Neural cell (in vitro differentiated cells): ENCODE measurements around the gene GATC. TPM values are rescaled to one million over a fixed set of nuclear protein-coding genes. Genes with fewer than 3 reads are reported as not detected.

ENCODE experiments used
- H2AFZ ChIP-seq: fragments of 200-600, 300-800 bp; sonication (generic), shearing (Covaris generic); 2 replicates; pipeline ENCODE4 v1.6.0; 2014; ENCODE audit warnings: low read depth, mild to moderate bottlenecking, antibody characterized with exemption, low read length, moderate library complexity
- H3F3A ChIP-seq: fragments of 200-600 bp; shearing (Covaris generic); 2 replicates; pipeline ENCODE4 v1.6.1; 2016; ENCODE audit warnings: mild to moderate bottlenecking, moderate library complexity, mixed read lengths, antibody characterized with exemption, low read length; ENCODE audit not compliant: insufficient read depth, poor library complexity, severe bottlenecking
- H3K27ac ChIP-seq: fragments of 200-600, 300-800 bp; sonication (generic), shearing (Covaris generic); 2 replicates; pipeline ENCODE4 v1.5.1; 2014; ENCODE audit warnings: mild to moderate bottlenecking, low read length, moderate library complexity
- H3K27me3 ChIP-seq: fragments of 300-800, 200-600 bp; sonication (generic), shearing (Covaris generic); 2 replicates; pipeline ENCODE4 v1.6.0; 2014; ENCODE audit warnings: mild to moderate bottlenecking, low read depth, low read length, moderate library complexity; ENCODE audit not compliant: insufficient read depth
- H3K36me3 ChIP-seq: fragments of 300-800, 200-600 bp; sonication (generic), shearing (Covaris generic); 2 replicates; pipeline ENCODE4 v1.5.1; 2014; ENCODE audit warnings: mild to moderate bottlenecking, antibody characterized with exemption, low read length, moderate library complexity; ENCODE audit not compliant: insufficient read depth
- H3K4me2 ChIP-seq: fragments of 300-800, 200-600 bp; sonication (generic), shearing (Covaris generic); 2 replicates; pipeline ENCODE4 v1.6.0; 2014; ENCODE audit warnings: mild to moderate bottlenecking, low read length
- H3K4me3 ChIP-seq: fragments of 300-800, 200-600 bp; sonication (generic), shearing (Covaris generic); 2 replicates; pipeline ENCODE4 v1.5.1; 2014; ENCODE audit warnings: mild to moderate bottlenecking, low read length, moderate library complexity
- H3K79me2 ChIP-seq: fragments of 200-600 bp; shearing (Covaris generic); replicated peaks from 2 replicates; pipeline ENCODE4 v1.6.0; 2014; ENCODE audit warnings: mild to moderate bottlenecking, low read length, moderate library complexity; ENCODE audit not compliant: insufficient read depth
- H3K9ac ChIP-seq: fragments of 300-800, 200-600 bp; sonication (generic), shearing (Covaris generic); 2 replicates; pipeline ENCODE4 v1.6.1; 2016; ENCODE audit warnings: mild to moderate bottlenecking, low read length, mixed read lengths
- H3K9me2 ChIP-seq: fragments of 200-600 bp; shearing (Covaris generic); 2 replicates; pipeline ENCODE4 v1.6.1; 2016; ENCODE audit warnings: mild to moderate bottlenecking, low read length, mixed read lengths; ENCODE audit not compliant: insufficient read depth
- H3K9me3 ChIP-seq: fragments of 200-600, 300-800 bp; sonication (generic), shearing (Covaris generic); 2 replicates; pipeline ENCODE4 v1.6.1; 2016; ENCODE audit warnings: mild to moderate bottlenecking, mixed run types, low read length, moderate library complexity, mixed read lengths
- H4K20me1 ChIP-seq: fragments of 200-600 bp; shearing (Covaris generic); 2 replicates; pipeline ENCODE4 v1.6.1; 2016; ENCODE audit warnings: mild to moderate bottlenecking, mixed run types; ENCODE audit not compliant: insufficient read depth
- CTCF ChIP-seq: fragments of 450-650 bp; IDR thresholded peaks from 2 replicates; pipeline ENCODE4 v1.5.1; 2014; ENCODE audit warnings: antibody characterized with exemption, mild to moderate bottlenecking, moderate library complexity; ENCODE audit not compliant: poor library complexity, severe bottlenecking
- EP300 ChIP-seq: fragments of 450-650 bp; conservative IDR thresholded peaks from 2 replicates; pipeline ENCODE4 v1.6.1; 2014; ENCODE audit warnings: antibody characterized with exemption, mild to moderate bottlenecking, moderate library complexity; ENCODE audit not compliant: poor library complexity, severe bottlenecking
- EZH2 ChIP-seq: fragments of 200-600, 300-800 bp; shearing (Covaris generic), sonication (generic); IDR thresholded peaks from 2 replicates; pipeline ENCODE4 v1.6.1; 2014; ENCODE audit warnings: antibody characterized with exemption, low read length, borderline replicate concordance, mild to moderate bottlenecking; ENCODE audit not compliant: insufficient read depth, poor library complexity, severe bottlenecking
- MXI1 ChIP-seq: fragments of 450-650 bp; conservative IDR thresholded peaks from 2 replicates; pipeline ENCODE4 v1.6.1; 2014; ENCODE audit warnings: antibody characterized with exemption, mild to moderate bottlenecking; ENCODE audit not compliant: poor library complexity, severe bottlenecking
- POLR2AphosphoS5 ChIP-seq: IDR thresholded peaks from 2 replicates; pipeline ENCODE4 v1.6.1; 2012
- RAD21 ChIP-seq: fragments of 450-650 bp; conservative IDR thresholded peaks from 2 replicates; pipeline ENCODE4 v1.6.1; 2014; ENCODE audit warnings: antibody characterized with exemption, mild to moderate bottlenecking, moderate library complexity
- REST ChIP-seq: IDR thresholded peaks from 2 replicates; pipeline ENCODE4 v1.6.1; 2012; ENCODE audit warnings: borderline replicate concordance
- SMC3 ChIP-seq: fragments of 450-650 bp; conservative IDR thresholded peaks from 2 replicates; pipeline ENCODE4 v1.6.1; 2014; ENCODE audit warnings: antibody characterized with exemption, mild to moderate bottlenecking, moderate library complexity; ENCODE audit not compliant: poor library complexity
- TAF1 ChIP-seq: IDR thresholded peaks from 2 replicates; pipeline ENCODE4 v1.6.1; 2012; ENCODE audit warnings: low read depth
- polyA plus RNA-seq: library from polyadenylated mRNA; depleted of rRNA; stranded (reverse); fragments of >200 nt; gene quantifications from 2 replicates; pipeline ENCODE4 v1.2.3, GENCODE V29; 2014

Gene GATC
- polyA plus RNA-seq, 1 donor from 2014 or later: 45.3 TPM

GRCh38 chr12:120481022-120481767 lies 35.0 kb downstream of the GATC start:
- H2AFZ ChIP-seq: no peak overlapping the region
- H3K9me2 ChIP-seq: no peaks in the 10 kb centered on the region
- no peak overlapping the region for H3K9ac ChIP-seq
- H3K27ac ChIP-seq: no peak overlapping the region
- no peak overlapping the region for H3K4me3 ChIP-seq
- no peaks in the 10 kb centered on the region for H3K27me3 ChIP-seq
- no peaks in the 10 kb centered on the region for H4K20me1 ChIP-seq
- no peaks in the 10 kb centered on the region for H3K36me3 ChIP-seq
- H3F3A ChIP-seq: no peaks in the 10 kb centered on the region
- no peaks in the 10 kb centered on the region for H3K9me3 ChIP-seq
- H3K4me2 ChIP-seq: no peak overlapping the region
- TF ChIP-seq EP300 (no peak), POLR2AphosphoS5 (no peak), EZH2 (no peak), TAF1 (no peak), REST (no peak)
- H3K79me2 ChIP-seq: no peaks in the 10 kb centered on the region

- H3K27ac ChIP-seq: no peak overlapping the region
These were observed 37.4 kb downstream of the GATC start for GRCh38 chr12:120483621-120484020.

More at GRCh38 chr12:120483621-120484020, 37.4 kb downstream of the GATC start:
- no peaks in the 10 kb centered on the region for H3K27me3 ChIP-seq
- H3F3A ChIP-seq: no peaks in the 10 kb centered on the region
- H3K9me3 ChIP-seq: no peaks in the 10 kb centered on the region
- no peak overlapping the region for H3K9ac ChIP-seq
- no peaks in the 10 kb centered on the region for H3K36me3 ChIP-seq
- H3K9me2 ChIP-seq: no peaks in the 10 kb centered on the region
- no peak overlapping the region for H3K4me2 ChIP-seq
- no peaks in the 10 kb centered on the region for H3K79me2 ChIP-seq
- no peak overlapping the region for H2AFZ ChIP-seq
- H3K4me3 ChIP-seq: no peak overlapping the region
- TF ChIP-seq POLR2AphosphoS5 (no peak), MXI1 (no peak), EP300 (no peak), SMC3 (no peak), CTCF (no peak), RAD21 (no peak), REST (no peak), EZH2 (no peak), TAF1 (no peak)
- no peaks in the 10 kb centered on the region for H4K20me1 ChIP-seq
